ENCODE results near the gene DIO3.
"Not testable (repeated sequence)": the region's sequence is repeated elsewhere in the genome, so short reads cannot be mapped to it uniquely, and the experiment has no call there.

DIO3 gene

GRCh38 chr14:101540481-101541462, 20.5 kb upstream of the DIO3 start:
- in situ Hi-C loops (cut with MboI; ENCODE audit: low sequenced_read_pairs): no loop called here

GRCh38 chr14:101542391-101542790, 18.9 kb upstream of the DIO3 start:
- in situ Hi-C loops (cut with MboI; ENCODE audit: low sequenced_read_pairs): no loop called here

- in situ Hi-C loops (cut with MboI; ENCODE audit: low sequenced_read_pairs): no loop called here
These were observed 17.5 kb upstream of the DIO3 start for GRCh38 chr14:101543814-101544213.

- in situ Hi-C loops (cut with MboI; ENCODE audit: low sequenced_read_pairs): no loop called here
These were observed 16.7 kb upstream of the DIO3 start for GRCh38 chr14:101544550-101544949.

GRCh38 chr14:101546706-101547105, 14.6 kb upstream of the DIO3 start:
- in situ Hi-C loops (cut with MboI; ENCODE audit: low sequenced_read_pairs): no loop called here

GRCh38 chr14:101547107-101547738, 14.1 kb upstream of the DIO3 start:
- in situ Hi-C loops (cut with MboI; ENCODE audit: low sequenced_read_pairs): no loop called here

- in situ Hi-C loops (cut with MboI; ENCODE audit: low sequenced_read_pairs): no loop called here
These were observed 13.2 kb upstream of the DIO3 start for GRCh38 chr14:101547961-101548669.

GRCh38 chr14:101548710-101549109, 12.6 kb upstream of the DIO3 start:
- in situ Hi-C loops (cut with MboI; ENCODE audit: low sequenced_read_pairs): no loop called here

- in situ Hi-C loops (cut with MboI; ENCODE audit: low sequenced_read_pairs): no loop called here
These were observed 12.1 kb upstream of the DIO3 start for GRCh38 chr14:101549154-101549553.

- in situ Hi-C loops (cut with MboI; ENCODE audit: low sequenced_read_pairs): not testable (repeated sequence)
These were observed 10.9 kb upstream of the DIO3 start for GRCh38 chr14:101550202-101550912.

GRCh38 chr14:101551729-101552595, 9.3 kb upstream of the DIO3 start:
- in situ Hi-C loops (cut with MboI; ENCODE audit: low sequenced_read_pairs): no loop called here

- in situ Hi-C loops (cut with MboI; ENCODE audit: low sequenced_read_pairs): no loop called here
These were observed 8.5 kb upstream of the DIO3 start for GRCh38 chr14:101552786-101553231.

GRCh38 chr14:101553393-101553792, 7.9 kb upstream of the DIO3 start:
- in situ Hi-C loops (cut with MboI; ENCODE audit: low sequenced_read_pairs): no loop called here

GRCh38 chr14:101553931-101554330, 7.4 kb upstream of the DIO3 start:
- in situ Hi-C loops (cut with MboI; ENCODE audit: low sequenced_read_pairs): no loop called here

GRCh38 chr14:101554991-101555668, 6.2 kb upstream of the DIO3 start:
- in situ Hi-C loops (cut with MboI; ENCODE audit: low sequenced_read_pairs): no loop called here

GRCh38 chr14:101555669-101556043, 5.6 kb upstream of the DIO3 start:
- in situ Hi-C loops (cut with MboI; ENCODE audit: low sequenced_read_pairs): not testable (repeated sequence)

- in situ Hi-C loops (cut with MboI; ENCODE audit: low sequenced_read_pairs): no loop called here
These were observed 5.2 kb upstream of the DIO3 start for GRCh38 chr14:101556131-101556530.

- in situ Hi-C loops (cut with MboI; ENCODE audit: low sequenced_read_pairs): no loop called here
These were observed 4.6 kb upstream of the DIO3 start for GRCh38 chr14:101556566-101557320.

- in situ Hi-C loops (cut with MboI; ENCODE audit: low sequenced_read_pairs): no loop called here
These were observed 4.0 kb upstream of the DIO3 start for GRCh38 chr14:101557321-101557695.
